Astrocyte of the spinal cord (primary cell): Measurements from ENCODE around the gene NUDT21.

ENCODE experiments used
- DNase-seq: peaks from one replicate; pipeline ENCODE4 v3.0.0; 2011; ENCODE audit warnings: low read depth, low spot score
- H3K4me3 ChIP-seq: 2 replicates; pipeline ENCODE4 v1.5.1; 2011; ENCODE audit warnings: low read depth, mild to moderate bottlenecking, low read length, moderate library complexity
- in situ Hi-C: cut with HindIII; loops from 2 replicates; pipeline ENCODE4 v1.10.0; 2017; ENCODE audit warnings: low sequenced_read_pairs
- TF ChIP-seq, protein P1 (sequence below): IDR thresholded peaks from 2 replicates; pipeline ENCODE4 v1.5.1; 2012; ENCODE audit warnings: low read depth, mild to moderate bottlenecking, low read length, inconsistent platforms

NUDT21 gene

GRCh38 chr16:56411624-56412023, 39.5 kb downstream of the NUDT21 start:
- no peak overlapping the region for H3K4me3 ChIP-seq
- no peak for DNase-seq
- in situ Hi-C loops = no loop called here
- TF ChIP-seq, protein P1, sequence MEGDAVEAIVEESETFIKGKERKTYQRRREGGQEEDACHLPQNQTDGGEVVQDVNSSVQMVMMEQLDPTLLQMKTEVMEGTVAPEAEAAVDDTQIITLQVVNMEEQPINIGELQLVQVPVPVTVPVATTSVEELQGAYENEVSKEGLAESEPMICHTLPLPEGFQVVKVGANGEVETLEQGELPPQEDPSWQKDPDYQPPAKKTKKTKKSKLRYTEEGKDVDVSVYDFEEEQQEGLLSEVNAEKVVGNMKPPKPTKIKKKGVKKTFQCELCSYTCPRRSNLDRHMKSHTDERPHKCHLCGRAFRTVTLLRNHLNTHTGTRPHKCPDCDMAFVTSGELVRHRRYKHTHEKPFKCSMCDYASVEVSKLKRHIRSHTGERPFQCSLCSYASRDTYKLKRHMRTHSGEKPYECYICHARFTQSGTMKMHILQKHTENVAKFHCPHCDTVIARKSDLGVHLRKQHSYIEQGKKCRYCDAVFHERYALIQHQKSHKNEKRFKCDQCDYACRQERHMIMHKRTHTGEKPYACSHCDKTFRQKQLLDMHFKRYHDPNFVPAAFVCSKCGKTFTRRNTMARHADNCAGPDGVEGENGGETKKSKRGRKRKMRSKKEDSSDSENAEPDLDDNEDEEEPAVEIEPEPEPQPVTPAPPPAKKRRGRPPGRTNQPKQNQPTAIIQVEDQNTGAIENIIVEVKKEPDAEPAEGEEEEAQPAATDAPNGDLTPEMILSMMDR = no peak

- in situ Hi-C loops = no loop called here
- TF ChIP-seq, protein P1 = no peak
These were observed 40.0 kb downstream of the NUDT21 start for GRCh38 chr16:56411123-56411522.

GRCh38 chr16:56409195-56409594, 41.9 kb downstream of the NUDT21 start:
- TF ChIP-seq, protein P1 = no peak
- no peak overlapping the region for H3K4me3 ChIP-seq
- no peak for DNase-seq
- in situ Hi-C loops = no loop called here

More at GRCh38 chr16:56411123-56411522, 40.0 kb downstream of the NUDT21 start:
- H3K4me3 ChIP-seq = no peak overlapping the region
- DNase-seq = no peak

- H3K4me3 ChIP-seq = no peak overlapping the region
- in situ Hi-C loops = no loop called here
- TF ChIP-seq, protein P1 = no peak
- no peak for DNase-seq
These were observed 42.6 kb downstream of the NUDT21 start for GRCh38 chr16:56408379-56409098.

DNA sequence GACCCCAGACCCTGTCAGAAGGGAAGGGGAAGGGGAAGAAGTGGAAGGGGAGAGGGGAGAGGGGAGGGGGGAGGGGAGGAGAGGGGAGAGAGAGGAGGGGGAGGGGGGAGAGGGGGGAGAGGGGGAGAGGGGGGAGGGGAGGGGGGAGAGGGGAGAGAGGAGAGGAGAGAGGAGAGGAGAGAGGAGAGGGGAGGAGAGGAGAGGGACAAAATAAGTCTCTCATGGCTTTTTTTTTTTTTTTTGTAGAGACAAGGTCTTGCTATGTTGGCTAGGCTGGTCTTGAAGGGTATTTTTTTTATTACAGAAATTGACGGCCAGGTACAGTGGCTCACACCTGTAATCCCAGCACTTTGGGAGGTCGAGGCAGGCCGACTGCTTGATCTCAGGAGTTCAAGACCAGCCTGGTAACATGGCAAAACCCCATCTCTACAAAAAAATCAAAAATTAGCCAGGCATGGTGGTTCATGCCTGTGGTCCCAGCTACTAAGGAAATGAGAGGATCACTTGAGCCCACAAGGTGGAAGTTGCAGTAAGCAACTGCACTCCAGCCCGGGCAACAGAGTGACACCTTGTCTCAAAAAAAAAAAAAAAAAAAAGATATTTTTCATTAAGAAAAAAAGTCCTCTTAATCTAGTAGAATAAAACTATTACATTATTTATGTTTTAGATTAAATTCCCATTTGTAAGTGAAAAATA, 45.0 kb downstream of the NUDT21 start:
- TF ChIP-seq, protein P1 = no peak
- no peak for DNase-seq
- in situ Hi-C loops = no loop called here
- H3K4me3 ChIP-seq = no peak overlapping the region

- TF ChIP-seq, protein P1 = peak; percentile 23
- in situ Hi-C loops = no loop called here
- no peak overlapping the region for H3K4me3 ChIP-seq
- DNase-seq = no peak
These were observed 49.6 kb downstream of the NUDT21 start for GRCh38 chr16:56401482-56401881.
